Stimulated activated CD4-positive, alpha-beta T cell treated with anti-CD3 and anti-CD28 coated beads, Interleukin-12 subunit alpha, Interleukin-12 subunit beta, amount 100 ng/mL, for 4 hours (primary cell): ENCODE measurements around the gene ECT2L.

ENCODE experiments used
- DNase-seq: peaks from one replicate; pipeline ENCODE4 v3.0.0-alpha.2; 2020

Gene ECT2L

GRCh38 chr6:138806889-138807288 lies 11.0 kb downstream of the ECT2L start:
- no peak for DNase-seq

- DNase-seq, result no peak
These were observed 13.8 kb downstream of the ECT2L start for GRCh38 chr6:138809677-138810076.

- DNase-seq, result no peak
These were observed 16.0 kb downstream of the ECT2L start for GRCh38 chr6:138811866-138812265.

- no peak for DNase-seq
These were observed 18.4 kb downstream of the ECT2L start for GRCh38 chr6:138814179-138814834.

DNA sequence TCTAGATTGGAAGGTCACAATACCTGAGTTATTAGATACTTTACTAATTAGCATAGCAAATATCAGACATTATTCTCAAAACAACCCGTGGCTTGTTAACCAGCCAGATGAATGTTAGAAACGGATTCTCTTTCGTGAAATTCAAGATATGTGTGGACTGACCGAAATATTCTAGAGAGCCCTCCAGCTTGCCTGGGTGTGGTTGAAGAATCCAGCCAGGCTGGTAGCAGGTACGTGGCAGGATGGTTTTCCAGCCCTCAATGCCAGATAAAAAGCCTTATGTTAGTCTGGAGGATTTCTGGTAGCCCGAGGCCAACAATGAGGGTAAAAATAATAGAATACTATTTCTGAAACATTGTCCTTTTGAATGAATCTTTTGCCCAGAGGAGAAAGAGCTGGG lies 19.3 kb downstream of the ECT2L start:
- DNase-seq, result no peak

GRCh38 chr6:138815797-138816528 lies 20.1 kb downstream of the ECT2L start:
- no peak for DNase-seq

- no peak for DNase-seq
These were observed 21.9 kb downstream of the ECT2L start for GRCh38 chr6:138817799-138818198.

- DNase-seq, result no peak
These were observed 22.8 kb downstream of the ECT2L start for GRCh38 chr6:138818496-138819194.

- no peak for DNase-seq
These were observed 25.6 kb downstream of the ECT2L start for GRCh38 chr6:138821519-138821918.

DNA sequence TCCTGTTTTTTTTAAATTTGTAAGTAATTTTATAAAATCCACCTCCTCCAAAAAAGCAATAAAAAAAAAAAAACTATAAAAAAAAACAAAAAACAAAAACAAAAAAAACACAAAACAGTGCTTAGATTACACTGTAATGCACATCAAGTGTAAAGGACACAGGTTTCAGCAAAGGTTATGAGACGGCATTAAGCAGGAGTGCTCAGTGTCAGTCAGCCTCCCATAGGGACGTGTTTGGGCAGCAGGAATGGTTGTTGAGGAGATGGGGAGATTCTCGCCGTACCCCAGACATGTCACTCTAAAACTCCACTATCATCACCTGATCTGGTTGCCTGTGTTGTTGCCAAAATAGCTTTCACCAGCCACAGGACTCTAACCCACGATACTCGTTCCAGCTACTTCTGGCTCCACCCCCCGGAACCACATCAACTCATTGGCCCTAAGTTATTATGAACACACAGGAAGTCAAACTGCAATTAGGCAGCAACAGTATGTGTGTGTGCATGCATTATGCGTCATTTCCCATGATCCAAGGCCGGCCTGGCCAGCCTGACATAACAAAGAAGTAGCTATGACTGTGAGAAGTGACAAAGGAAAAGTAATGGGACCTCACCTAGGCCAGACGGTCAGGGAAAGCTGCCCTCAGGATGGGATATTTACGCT lies 28.7 kb downstream of the ECT2L start:
- no peak for DNase-seq

DNA sequence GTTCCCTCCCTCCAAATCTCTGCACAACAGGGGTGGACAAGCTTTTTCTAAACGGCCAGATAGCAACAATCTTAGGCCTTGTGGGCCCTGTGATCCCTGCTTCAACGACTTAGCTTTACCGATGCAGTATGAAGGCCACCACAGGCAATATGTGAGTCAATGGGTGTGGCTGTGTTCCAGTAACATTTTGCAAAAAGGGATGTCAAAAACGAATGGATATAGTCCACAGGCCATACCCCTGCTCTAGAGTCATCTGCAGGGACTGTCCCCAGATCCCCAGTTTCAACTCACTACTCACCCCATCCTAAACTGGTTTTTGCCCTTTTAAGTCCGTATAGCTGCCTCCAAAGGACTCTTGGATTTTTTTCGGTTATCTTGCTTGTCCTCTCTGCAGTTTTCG lies 34.4 kb downstream of the ECT2L start:
- DNase-seq, result no peak

DNA sequence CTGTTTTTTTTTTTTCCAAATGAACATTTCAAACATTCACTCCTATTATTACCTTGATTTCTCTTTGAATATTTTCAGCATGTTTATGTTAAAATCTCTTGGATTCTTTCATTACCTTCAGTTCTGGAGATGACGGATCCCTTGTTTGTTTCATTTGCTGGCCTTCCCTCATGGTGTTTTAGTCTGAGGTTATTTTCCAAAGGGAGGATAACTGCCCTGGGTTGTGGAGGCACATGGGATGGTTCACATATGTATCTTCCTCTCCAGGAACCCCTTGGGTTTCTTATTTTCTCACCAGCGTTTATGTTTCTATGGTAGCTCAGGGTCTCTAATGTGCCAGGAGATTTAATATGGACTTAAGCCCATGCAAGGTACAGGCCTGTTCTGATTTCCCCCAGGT lies 36.3 kb downstream of the ECT2L start:
- DNase-seq, result no peak

DNA sequence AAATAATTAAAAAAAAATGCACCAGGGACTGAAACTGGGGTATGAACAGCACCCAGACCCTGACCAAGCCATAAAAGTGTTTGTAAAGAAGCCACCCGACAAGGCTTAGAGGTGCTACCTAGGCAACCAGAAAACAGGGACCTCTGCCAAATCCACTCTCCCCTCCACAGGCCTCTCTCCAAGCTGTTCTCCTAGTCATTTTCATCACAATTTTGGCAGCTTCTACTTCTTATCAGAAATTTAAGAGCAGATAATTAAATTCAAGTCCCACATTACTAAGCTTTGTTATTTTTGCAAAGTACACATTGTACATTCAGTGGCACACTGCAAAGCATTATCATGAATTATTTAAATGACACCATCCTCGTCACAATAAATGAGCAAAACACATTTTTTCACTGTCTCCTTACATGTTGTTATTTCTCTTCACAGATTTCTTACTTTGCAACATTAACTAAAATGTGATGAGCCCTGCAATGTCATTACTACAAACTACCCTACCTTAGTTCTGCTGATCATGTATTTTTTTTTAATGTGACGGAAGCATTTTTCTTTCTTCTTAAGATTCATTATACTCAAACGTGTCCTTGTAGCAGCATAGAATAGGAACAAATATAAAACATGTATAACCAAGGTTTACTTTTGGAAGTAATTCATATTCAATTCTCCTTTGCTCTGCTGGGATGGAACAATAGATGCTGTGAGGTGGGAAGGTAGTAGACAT lies 38.1 kb downstream of the ECT2L start:
- no peak for DNase-seq

DNA sequence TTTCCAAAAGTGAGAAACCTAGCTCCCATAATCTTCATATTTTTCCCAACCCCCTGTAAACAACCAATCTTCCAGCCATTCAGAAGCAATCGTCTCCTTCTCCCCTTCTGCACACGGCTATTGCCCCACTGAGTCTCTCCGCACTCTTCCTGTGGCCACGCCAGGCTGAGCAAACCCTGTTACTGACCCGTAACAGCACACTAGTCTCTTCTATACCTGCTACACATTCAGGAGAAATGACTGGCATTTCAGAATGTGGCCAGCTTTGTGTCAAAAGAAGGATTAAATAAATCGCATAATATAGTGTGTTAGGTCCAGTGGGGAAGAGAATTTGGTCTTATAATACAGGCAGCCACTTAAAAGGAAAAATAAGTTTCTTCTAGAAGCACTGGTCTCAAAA lies 41.4 kb downstream of the ECT2L start:
- no peak for DNase-seq

GRCh38 chr6:138844192-138844591 lies 48.3 kb downstream of the ECT2L start:
- no peak for DNase-seq

- no peak for DNase-seq
These were observed 52.0 kb downstream of the ECT2L start for GRCh38 chr6:138847884-138848283.

DNA sequence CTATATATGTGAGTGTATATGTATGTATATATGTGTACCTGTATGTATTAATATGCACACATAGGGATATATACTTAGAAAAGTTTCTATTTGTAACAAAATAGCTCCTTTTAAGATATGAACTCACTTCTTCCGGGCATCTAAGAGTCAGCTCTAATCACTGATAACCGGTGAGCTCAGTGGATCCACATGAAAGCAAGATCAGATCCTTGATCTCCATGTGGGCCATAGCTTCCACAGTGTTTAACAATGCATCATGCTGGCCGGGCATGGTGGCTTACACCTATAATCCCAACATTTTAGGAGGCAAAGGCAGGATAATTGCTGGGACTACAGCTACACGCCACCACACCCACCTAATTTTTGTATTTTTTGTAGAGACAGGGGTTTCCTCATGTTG lies 52.6 kb downstream of the ECT2L start:
- DNase-seq, result no peak

DNA sequence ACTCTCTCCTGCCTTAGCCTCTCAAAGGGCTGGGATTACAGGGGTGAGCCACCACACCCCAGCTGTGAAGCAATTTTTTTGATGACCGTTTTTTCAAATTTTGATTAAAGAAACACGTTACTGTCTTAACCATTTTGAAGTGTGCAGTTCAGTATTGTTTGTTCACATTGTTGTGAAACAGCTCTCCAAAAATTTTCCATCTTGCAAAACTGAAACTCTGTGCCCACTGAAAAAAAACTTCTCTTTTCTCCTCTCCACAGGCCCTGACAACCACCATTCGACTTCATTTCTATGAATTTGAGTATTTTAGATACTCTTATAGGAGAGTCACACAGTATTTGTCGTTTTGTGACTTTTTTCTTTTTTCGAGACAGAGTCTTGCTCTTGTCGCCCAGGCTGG lies 53.9 kb downstream of the ECT2L start:
- no peak for DNase-seq

- DNase-seq, result no peak
These were observed 60.8 kb downstream of the ECT2L start for GRCh38 chr6:138856654-138857053.

DNA sequence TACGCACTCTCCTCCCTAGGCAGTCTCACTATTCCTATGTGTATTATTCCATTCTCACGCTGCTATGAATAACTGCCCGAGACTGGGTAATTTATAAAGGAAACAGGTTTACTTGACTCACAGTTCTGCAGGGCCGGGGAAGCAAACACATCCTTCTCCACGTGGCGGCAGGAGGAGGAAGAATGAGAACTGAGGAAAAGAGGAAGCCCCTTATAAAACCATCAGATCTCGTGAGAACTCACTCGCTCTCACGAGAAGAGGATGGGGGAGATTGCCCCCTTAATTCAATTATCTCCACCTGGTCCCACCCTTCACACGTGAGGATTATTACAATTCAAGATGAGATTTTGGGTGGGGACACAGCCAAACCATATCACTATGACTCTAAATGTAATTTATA lies 61.9 kb downstream of the ECT2L start:
- DNase-seq, result no peak

GRCh38 chr6:138862456-138862855 lies 66.6 kb downstream of the ECT2L start:
- no peak for DNase-seq

DNA sequence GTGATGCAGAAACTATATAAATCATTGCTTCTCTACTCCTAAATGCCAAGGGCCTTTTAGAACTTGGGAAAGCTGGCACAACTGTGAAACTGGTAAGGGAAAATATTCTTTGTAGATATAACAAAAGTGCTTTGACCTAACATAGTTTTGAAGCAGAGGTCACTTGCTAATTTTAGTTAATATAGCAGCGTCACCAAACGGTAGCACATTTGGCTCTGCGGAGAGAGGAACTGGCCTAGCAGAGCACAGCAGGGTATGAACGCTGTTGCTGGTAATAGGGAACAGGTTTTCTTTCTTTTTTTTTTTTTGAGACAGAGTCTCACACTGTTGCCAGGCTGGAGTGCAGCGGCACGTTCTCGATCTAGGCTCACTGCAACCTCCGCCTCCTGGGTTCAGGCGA lies 67.4 kb downstream of the ECT2L start:
- DNase-seq, result no peak

DNA sequence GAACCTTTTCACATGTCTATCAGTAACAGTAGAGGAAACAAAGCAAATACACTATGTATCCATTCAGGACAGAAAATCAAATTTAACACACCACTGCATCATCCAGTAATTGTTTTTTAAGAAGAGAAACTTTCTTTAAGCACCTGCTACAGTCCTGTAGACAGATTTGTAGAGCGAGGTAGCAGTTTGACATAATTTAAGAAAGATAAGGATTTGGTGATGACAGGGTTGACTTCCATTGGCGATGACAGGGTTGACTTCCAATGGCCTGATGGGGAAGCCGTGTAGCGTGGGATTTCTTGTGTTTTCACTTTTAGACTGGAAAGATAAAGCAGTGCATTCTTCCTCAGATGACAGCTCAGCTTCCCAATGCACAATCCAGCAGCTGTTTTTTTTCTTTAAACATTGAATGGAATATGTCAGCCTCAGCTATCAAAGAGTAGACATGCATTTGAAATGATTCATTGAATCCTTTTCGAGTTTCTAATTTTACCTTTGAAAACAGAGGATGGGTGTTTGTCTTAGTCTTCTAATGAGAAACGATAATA lies 68.5 kb downstream of the ECT2L start:
- no peak for DNase-seq
